Measurements from ENCODE around the gene LRRFIP1. TPM values are rescaled to one million over a fixed set of nuclear protein-coding genes. Genes with fewer than 3 reads are reported as not detected.
"Not testable (repeated sequence)": the region's sequence is repeated elsewhere in the genome, so short reads cannot be mapped to it uniquely, and the experiment has no call there.

The LRRFIP1 gene
- total RNA-seq, 2 experiments from 2014 or later = 264 to 281 TPM

DNA sequence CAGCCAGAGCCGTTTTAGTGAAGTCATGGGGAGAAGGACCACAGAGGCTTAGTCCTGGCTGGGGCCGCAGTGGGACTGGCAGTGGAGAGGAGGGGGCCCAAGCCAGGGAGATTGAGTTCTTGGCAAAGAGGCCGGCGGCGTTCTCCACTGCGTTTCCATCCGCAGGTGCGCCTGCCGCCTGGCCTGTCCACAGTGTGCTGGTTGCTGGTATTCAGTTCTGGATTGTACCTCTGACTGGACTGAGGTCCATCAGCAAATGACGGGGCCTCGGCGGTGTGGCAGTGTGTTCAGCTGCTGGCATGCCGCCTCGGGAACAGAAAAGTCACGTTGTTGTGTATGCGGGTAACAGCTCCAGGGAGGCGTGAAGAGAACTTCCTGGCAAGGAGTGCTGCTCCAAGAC, 36.8 kb downstream of the LRRFIP1 start:
- ATAC-seq (no peak), DNase-seq (no peak)
- Mint-ChIP-seq H3K4me1 (ENCODE audit: low read depth) (peaks cover 7% of the 10 kb centered on the region), H3K27ac (no peak overlapping the region), H3K36me3 (ENCODE audit: low read depth) (no peaks in the 10 kb centered on the region), H3K9me3 (no peaks in the 10 kb centered on the region), H3K27me3 (no peaks in the 10 kb centered on the region), H3K4me3 (no peak overlapping the region)
- intact Hi-C loops (cut with micrococcal nuclease) = no loop called here
- TF ChIP-seq, protein P1, sequence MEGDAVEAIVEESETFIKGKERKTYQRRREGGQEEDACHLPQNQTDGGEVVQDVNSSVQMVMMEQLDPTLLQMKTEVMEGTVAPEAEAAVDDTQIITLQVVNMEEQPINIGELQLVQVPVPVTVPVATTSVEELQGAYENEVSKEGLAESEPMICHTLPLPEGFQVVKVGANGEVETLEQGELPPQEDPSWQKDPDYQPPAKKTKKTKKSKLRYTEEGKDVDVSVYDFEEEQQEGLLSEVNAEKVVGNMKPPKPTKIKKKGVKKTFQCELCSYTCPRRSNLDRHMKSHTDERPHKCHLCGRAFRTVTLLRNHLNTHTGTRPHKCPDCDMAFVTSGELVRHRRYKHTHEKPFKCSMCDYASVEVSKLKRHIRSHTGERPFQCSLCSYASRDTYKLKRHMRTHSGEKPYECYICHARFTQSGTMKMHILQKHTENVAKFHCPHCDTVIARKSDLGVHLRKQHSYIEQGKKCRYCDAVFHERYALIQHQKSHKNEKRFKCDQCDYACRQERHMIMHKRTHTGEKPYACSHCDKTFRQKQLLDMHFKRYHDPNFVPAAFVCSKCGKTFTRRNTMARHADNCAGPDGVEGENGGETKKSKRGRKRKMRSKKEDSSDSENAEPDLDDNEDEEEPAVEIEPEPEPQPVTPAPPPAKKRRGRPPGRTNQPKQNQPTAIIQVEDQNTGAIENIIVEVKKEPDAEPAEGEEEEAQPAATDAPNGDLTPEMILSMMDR (IDR thresholded peaks at IDR 0.05) = no peak
- ChIA-PET POLR2A (no interaction called here), CTCF (interaction anchor here (1.0 to 1.6 kb wide), 3 partner anchors 9 to 83 kb away, joined by 4 to 8 read pairs (median 4); no protein-coding TSS in a partner anchor)

GRCh38 chr2:237665713-237666143, 38.3 kb downstream of the LRRFIP1 start:
- no peak for ATAC-seq
- no peak overlapping the region for H3K4me3 Mint-ChIP-seq
- no peaks in the 10 kb centered on the region for H3K36me3 Mint-ChIP-seq (ENCODE audit: low read depth)
- peaks cover 7% of the 10 kb centered on the region for H3K4me1 Mint-ChIP-seq (ENCODE audit: low read depth)
- TF ChIP-seq, protein P1 (IDR thresholded peaks at IDR 0.05) = no peak
- H3K27me3 Mint-ChIP-seq = no peaks in the 10 kb centered on the region
- ChIA-PET POLR2A (no interaction called here), CTCF (interaction anchor here (1.2 kb wide), 1 partner anchor 79 kb away, joined by 3 read pairs; no protein-coding TSS in a partner anchor)
- DNase-seq = no peak
- intact Hi-C loops (cut with micrococcal nuclease) = no loop called here
- H3K27ac Mint-ChIP-seq = no peak overlapping the region
- H3K9me3 Mint-ChIP-seq = no peaks in the 10 kb centered on the region

- Mint-ChIP-seq H3K27ac (no peak overlapping the region), H3K4me1 (ENCODE audit: low read depth) (peaks cover 7% of the 10 kb centered on the region), H3K9me3 (no peaks in the 10 kb centered on the region), H3K4me3 (no peak overlapping the region), H3K36me3 (ENCODE audit: low read depth) (no peaks in the 10 kb centered on the region), H3K27me3 (no peaks in the 10 kb centered on the region)
- CTCF ChIA-PET = interaction anchor here (0.6 kb wide), 1 partner anchor 11 kb away, joined by 3 read pairs; no protein-coding TSS in a partner anchor
- intact Hi-C loops (cut with micrococcal nuclease) = no loop called here
- TF ChIP-seq, protein P1 (IDR thresholded peaks at IDR 0.05) = no peak
- no peak for DNase-seq
- POLR2A ChIA-PET = no interaction called here
- ATAC-seq = no peak
Observed at GRCh38 chr2:237666606-237667005, 39.2 kb downstream of the LRRFIP1 start.

DNA sequence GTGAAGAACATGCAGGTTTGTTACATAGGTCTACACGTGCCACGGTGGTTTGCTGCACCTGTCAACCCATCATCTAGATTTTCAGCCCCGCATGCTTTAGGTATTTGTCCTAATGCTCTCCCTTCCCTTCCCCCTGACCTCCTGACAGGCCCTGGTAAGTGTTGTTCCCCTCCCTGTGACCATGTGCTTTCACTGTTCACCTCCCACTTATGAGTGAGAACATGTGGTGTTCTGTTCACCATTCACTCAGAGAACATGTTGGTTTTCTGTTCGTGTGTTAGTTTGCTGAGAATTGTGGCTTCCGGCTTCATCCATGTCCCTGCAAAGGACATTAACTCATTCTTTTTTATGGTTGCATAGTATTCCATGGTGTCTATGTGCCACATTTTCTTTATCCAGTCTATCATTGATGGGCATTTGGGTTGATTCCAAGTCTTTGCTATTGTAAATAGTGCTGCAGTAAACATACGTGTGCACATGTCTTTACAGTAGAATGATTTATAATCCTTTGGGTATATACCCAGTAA, 39.7 kb downstream of the LRRFIP1 start:
- H3K27ac Mint-ChIP-seq, H3K4me3 Mint-ChIP-seq, POLR2A ChIA-PET: not testable (repeated sequence)

DNA sequence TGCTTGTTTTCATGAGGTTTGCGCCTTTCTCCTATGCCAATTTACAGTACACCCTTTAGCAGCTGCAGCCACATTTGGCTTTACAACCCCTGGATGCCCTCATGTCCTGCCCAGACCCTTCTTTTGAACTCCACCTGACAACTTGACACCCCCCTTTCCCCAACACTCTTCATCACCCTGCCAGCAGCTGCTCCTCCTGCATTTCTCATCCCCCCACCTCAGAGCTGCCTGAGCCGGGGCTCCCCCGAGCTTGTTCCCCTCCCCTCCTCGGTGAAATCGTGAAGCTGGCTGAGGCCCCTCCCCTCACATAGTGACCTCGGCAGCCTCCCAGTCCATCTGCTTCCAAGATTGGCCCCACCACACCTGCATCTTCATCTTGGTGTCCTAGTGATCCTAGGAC, 40.5 kb downstream of the LRRFIP1 start:
- no peak overlapping the region for H3K4me3 Mint-ChIP-seq

More for the DNA sequence above, 39.7 kb downstream of the LRRFIP1 start:
- CTCF ChIA-PET = interaction anchor here (0.6 kb wide), 1 partner anchor 10 kb away, joined by 3 read pairs; no protein-coding TSS in a partner anchor
- H3K4me1 Mint-ChIP-seq (ENCODE audit: low read depth); intact Hi-C loops (cut with micrococcal nuclease); H3K9me3 Mint-ChIP-seq; ATAC-seq; DNase-seq; H3K36me3 Mint-ChIP-seq (ENCODE audit: low read depth); H3K27me3 Mint-ChIP-seq: not testable (repeated sequence)

More for the DNA sequence above, 40.5 kb downstream of the LRRFIP1 start:
- ChIA-PET POLR2A (no interaction called here), CTCF (interaction anchor here (9.1 kb wide), 1 partner anchor 77 kb away, joined by 125 read pairs; no protein-coding TSS in a partner anchor)
- Mint-ChIP-seq H3K36me3 (ENCODE audit: low read depth) (no peaks in the 10 kb centered on the region), H3K27ac (no peak overlapping the region), H3K4me1 (ENCODE audit: low read depth) (peaks cover 5% of the 10 kb centered on the region), H3K9me3 (no peaks in the 10 kb centered on the region), H3K27me3 (no peaks in the 10 kb centered on the region)
- intact Hi-C loops (cut with micrococcal nuclease) = no loop called here
- ATAC-seq (no peak), DNase-seq (no peak)
- TF ChIP-seq, protein P1 (IDR thresholded peaks at IDR 0.05) = no peak

Data from activated CD8-positive, alpha-beta T cell treated with anti-CD3 and anti-CD28 coated beads for 36 hours (primary cell).